ENCODE results near the gene XRCC4. TPM values are rescaled to one million over a fixed set of nuclear protein-coding genes. Genes with fewer than 3 reads are reported as not detected.
"Not testable (repeated sequence)": the region's sequence is repeated elsewhere in the genome, so short reads cannot be mapped to it uniquely, and the experiment has no call there.

Gene XRCC4
- total RNA-seq, 1 donor from 2014 or later, result 6.5 TPM

GRCh38 chr5:83354958-83355357, 277.6 kb downstream of the XRCC4 start:
- no peak for DNase-seq

GRCh38 chr5:83355482-83356014, 278.2 kb downstream of the XRCC4 start:
- DNase-seq, result not testable (repeated sequence)

GRCh38 chr5:83357621-83358231, 280.4 kb downstream of the XRCC4 start:
- no peak for DNase-seq

GRCh38 chr5:83360573-83360972, 283.2 kb downstream of the XRCC4 start:
- DNase-seq, result no peak

GRCh38 chr5:83362526-83362925, 285.2 kb downstream of the XRCC4 start:
- no peak for DNase-seq

GRCh38 chr5:83363111-83363885, 286.0 kb downstream of the XRCC4 start:
- DNase-seq, result no peak

GRCh38 chr5:83363886-83364275, 286.5 kb downstream of the XRCC4 start:
- DNase-seq, result no peak

- DNase-seq, result no peak
Measured at GRCh38 chr5:83364312-83365299, 287.3 kb downstream of the XRCC4 start.

- no peak for DNase-seq
Measured at GRCh38 chr5:83368319-83368718, 291.0 kb downstream of the XRCC4 start.

- DNase-seq, result no peak
Measured at GRCh38 chr5:83368835-83369234, 291.5 kb downstream of the XRCC4 start.

GRCh38 chr5:83370957-83371356, 293.6 kb downstream of the XRCC4 start:
- no peak for DNase-seq

- DNase-seq, result no peak
Measured at GRCh38 chr5:83371726-83372125, 294.4 kb downstream of the XRCC4 start.

GRCh38 chr5:83374547-83374946, 297.2 kb downstream of the XRCC4 start:
- DNase-seq, result no peak

- no peak for DNase-seq
Measured at GRCh38 chr5:83375049-83375745, 297.9 kb downstream of the XRCC4 start.

GRCh38 chr5:83376461-83376860, 299.1 kb downstream of the XRCC4 start:
- DNase-seq, result no peak

GRCh38 chr5:83377131-83377865, 300.0 kb downstream of the XRCC4 start:
- no peak for DNase-seq

GRCh38 chr5:83378624-83379289, 301.4 kb downstream of the XRCC4 start:
- no peak for DNase-seq

- no peak for DNase-seq
Measured at GRCh38 chr5:83385812-83386211, 308.5 kb downstream of the XRCC4 start.

- DNase-seq, result no peak
Measured at GRCh38 chr5:83387041-83387440, 309.7 kb downstream of the XRCC4 start.

- no peak for DNase-seq
Measured at GRCh38 chr5:83388608-83389007, 311.3 kb downstream of the XRCC4 start.

Measured in dermis blood vessel endothelial cell (primary cell).